ENCODE measurements around the gene PDLIM1. TPM values are rescaled to one million over a fixed set of nuclear protein-coding genes. Genes with fewer than 3 reads are reported as not detected.
A peak's percentile ranks its signal among the peaks of the same experiment; 100 is the strongest.

PDLIM1 gene
- total RNA-seq, 1 experiment from 2014 or later, result 4.4 TPM

GRCh38 chr10:95321554-95322301 lies 30.9 kb upstream of the PDLIM1 start:
- in situ Hi-C loops (cut with HindIII; ENCODE audit: low pct_unique_long_range_greater_than_20kb, low sequenced_read_pairs), result no loop called here
- no peak for DNase-seq (ENCODE audit: low read depth, low spot score)

DNA sequence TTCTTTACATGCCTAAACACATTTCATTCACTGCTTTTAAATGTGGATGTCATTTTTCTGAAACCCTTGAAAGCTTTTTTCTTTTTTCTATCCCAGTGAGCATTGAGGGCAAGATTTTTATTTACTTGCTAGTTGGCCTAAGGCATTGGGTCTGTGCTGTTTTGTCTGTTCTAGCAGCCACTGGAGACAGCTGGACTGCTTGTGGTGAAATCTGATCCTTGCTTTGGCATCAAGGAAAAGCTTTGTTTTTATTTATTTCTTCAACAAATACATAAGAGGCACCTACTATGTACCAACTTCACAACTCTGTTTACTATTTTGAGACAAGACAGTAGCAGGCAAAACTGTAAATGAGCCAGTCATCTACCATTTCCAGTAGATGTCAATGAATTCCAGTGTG lies 28.4 kb upstream of the PDLIM1 start:
- DNase-seq (ENCODE audit: low read depth, low spot score), result peak; percentile 52
- in situ Hi-C loops (cut with HindIII; ENCODE audit: low pct_unique_long_range_greater_than_20kb, low sequenced_read_pairs), result no loop called here

GRCh38 chr10:95315509-95315908 lies 24.7 kb upstream of the PDLIM1 start:
- no peak for DNase-seq (ENCODE audit: low read depth, low spot score)
- in situ Hi-C loops (cut with HindIII; ENCODE audit: low pct_unique_long_range_greater_than_20kb, low sequenced_read_pairs), result no loop called here

GRCh38 chr10:95314192-95314918 lies 23.6 kb upstream of the PDLIM1 start:
- DNase-seq (ENCODE audit: low read depth, low spot score), result no peak
- in situ Hi-C loops (cut with HindIII; ENCODE audit: low pct_unique_long_range_greater_than_20kb, low sequenced_read_pairs), result no loop called here

GRCh38 chr10:95312986-95313495 lies 22.2 kb upstream of the PDLIM1 start:
- DNase-seq (ENCODE audit: low read depth, low spot score), result no peak
- in situ Hi-C loops (cut with HindIII; ENCODE audit: low pct_unique_long_range_greater_than_20kb, low sequenced_read_pairs), result no loop called here

- no peak for DNase-seq (ENCODE audit: low read depth, low spot score)
- in situ Hi-C loops (cut with HindIII; ENCODE audit: low pct_unique_long_range_greater_than_20kb, low sequenced_read_pairs), result no loop called here
These were observed 21.5 kb upstream of the PDLIM1 start for GRCh38 chr10:95312257-95312656.

- no peak for DNase-seq (ENCODE audit: low read depth, low spot score)
- in situ Hi-C loops (cut with HindIII; ENCODE audit: low pct_unique_long_range_greater_than_20kb, low sequenced_read_pairs), result no loop called here
These were observed 19.2 kb upstream of the PDLIM1 start for GRCh38 chr10:95309958-95310357.

DNA sequence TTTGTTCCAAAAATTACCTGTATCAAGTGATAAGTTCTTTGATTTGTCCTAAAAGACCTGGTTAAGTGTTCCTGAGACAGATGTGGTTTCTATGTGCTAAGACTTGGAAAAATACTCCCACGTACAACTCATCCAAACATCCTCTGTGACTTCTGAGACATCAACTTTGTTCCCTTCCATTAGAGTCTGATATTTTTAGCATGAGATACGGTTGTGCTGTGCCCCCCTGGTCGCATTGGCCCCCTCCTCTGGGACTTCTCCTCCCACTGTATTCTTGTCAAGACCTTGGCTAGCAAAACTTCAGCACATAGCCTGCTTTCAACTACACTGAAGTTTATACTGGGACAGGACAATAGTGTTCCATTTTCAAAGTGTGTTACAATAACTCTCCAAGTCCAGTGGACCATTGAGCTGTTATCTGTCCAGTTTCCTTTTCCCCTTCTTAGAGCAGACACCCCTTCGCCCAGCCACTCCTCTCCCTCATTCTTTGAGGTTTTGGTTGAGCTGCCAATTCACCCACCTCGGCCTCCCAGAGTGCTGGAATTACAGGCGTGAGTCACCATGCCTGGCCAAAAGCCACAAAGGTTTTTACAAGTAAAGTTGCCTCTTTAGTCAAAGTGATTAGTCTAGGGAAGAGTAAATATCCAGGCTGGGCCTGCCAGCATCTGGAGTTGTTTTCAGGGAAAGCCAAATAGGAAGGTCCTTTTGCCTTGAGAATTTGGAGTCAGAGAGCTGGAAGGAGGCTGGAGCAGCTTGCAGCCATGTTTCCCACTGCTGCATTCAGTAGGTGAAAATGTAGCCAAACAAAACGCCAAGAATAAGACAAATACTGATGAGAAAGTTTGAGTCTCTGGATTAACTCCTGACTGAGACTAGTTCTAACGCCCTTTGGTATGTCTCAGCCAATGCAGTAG lies 17.8 kb upstream of the PDLIM1 start:
- in situ Hi-C loops (cut with HindIII; ENCODE audit: low pct_unique_long_range_greater_than_20kb, low sequenced_read_pairs), result no loop called here
- peak; percentile 13 for DNase-seq (ENCODE audit: low read depth, low spot score)

DNA sequence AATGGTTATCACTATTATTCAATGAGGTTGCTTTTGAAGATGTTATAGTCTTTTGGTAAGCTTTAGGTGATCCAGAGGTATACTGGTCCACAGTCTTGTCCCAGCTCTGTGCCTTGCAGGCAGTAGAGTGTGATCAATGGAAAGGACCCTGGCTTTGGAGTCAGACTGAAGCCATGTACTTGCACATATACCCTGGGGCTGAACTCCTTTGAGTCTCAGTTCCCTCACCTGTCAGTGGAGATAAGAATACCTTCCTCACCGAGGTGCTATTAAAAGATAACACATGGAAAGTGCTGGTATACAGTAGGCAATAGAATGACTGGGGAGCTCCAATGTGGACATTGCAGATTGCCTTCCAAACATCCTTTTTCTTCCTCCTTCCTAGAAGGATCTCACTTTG lies 16.0 kb upstream of the PDLIM1 start:
- no peak for DNase-seq (ENCODE audit: low read depth, low spot score)

DNA sequence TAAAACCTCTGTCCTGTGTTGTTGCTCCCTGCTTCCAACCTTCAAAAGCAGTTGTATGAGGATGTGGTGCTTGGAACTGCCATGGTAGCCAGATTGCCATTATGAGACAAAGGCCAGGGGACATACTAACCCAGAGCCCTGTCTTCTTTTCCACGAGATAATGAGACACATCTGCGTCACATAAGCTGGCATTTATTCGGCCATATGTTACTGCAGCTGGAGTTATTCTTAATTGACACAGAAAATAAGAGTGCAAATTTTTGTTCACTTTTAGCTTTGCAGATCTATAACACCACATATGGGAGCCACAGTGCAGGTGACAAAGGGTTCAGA lies 15.5 kb upstream of the PDLIM1 start:
- in situ Hi-C loops (cut with HindIII; ENCODE audit: low pct_unique_long_range_greater_than_20kb, low sequenced_read_pairs), result no loop called here
- DNase-seq (ENCODE audit: low read depth, low spot score), result no peak

More for the DNA sequence above, 16.0 kb upstream of the PDLIM1 start:
- in situ Hi-C loops (cut with HindIII; ENCODE audit: low pct_unique_long_range_greater_than_20kb, low sequenced_read_pairs), result no loop called here

- in situ Hi-C loops (cut with HindIII; ENCODE audit: low pct_unique_long_range_greater_than_20kb, low sequenced_read_pairs), result no loop called here
These were observed 15.0 kb upstream of the PDLIM1 start for GRCh38 chr10:95305606-95306317.

DNA sequence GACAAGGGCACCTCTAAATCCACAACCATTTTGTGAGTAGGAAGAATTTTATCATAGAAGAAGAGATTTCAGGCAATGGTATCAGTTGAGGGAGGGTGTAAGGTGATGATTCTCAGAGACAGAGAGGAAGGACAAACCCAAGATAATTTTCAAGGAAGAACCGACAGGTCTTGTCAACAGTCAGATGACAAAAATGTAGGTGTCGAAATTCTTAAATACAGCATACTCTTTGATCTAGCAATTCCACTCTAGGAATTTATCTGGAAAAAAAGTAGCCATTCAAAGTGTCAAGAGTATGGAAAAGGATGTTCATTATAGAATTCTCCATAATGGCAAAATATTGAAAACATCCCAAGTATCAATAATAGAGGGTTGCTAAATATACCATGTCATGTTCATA lies 14.2 kb upstream of the PDLIM1 start:
- in situ Hi-C loops (cut with HindIII; ENCODE audit: low pct_unique_long_range_greater_than_20kb, low sequenced_read_pairs), result no loop called here
- no peak for DNase-seq (ENCODE audit: low read depth, low spot score)

More at GRCh38 chr10:95305606-95306317, 15.0 kb upstream of the PDLIM1 start:
- DNase-seq (ENCODE audit: low read depth, low spot score), result no peak

GRCh38 chr10:95304463-95304862 lies 13.7 kb upstream of the PDLIM1 start:
- in situ Hi-C loops (cut with HindIII; ENCODE audit: low pct_unique_long_range_greater_than_20kb, low sequenced_read_pairs), result no loop called here
- DNase-seq (ENCODE audit: low read depth, low spot score), result no peak

DNA sequence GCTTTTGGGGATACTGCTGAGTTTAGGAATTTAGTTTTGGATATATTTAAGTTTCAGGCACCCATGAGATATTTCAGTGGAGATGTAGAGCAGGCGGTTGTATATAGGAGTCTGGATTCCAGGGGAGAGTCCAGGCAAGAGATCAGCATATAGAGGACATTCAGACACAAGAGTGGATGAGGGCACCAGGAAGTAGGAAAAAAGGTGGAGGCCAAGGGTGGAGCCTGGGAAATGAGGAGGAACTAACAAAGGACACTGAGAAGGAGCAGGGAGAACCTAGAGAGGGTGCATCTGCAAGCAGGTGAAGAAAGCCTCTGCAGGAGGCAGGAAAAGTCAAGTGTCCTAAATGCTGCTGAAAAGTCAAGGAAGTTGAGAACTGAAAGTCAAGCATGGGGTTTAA lies 13.1 kb upstream of the PDLIM1 start:
- no peak for DNase-seq (ENCODE audit: low read depth, low spot score)
- in situ Hi-C loops (cut with HindIII; ENCODE audit: low pct_unique_long_range_greater_than_20kb, low sequenced_read_pairs), result no loop called here

DNA sequence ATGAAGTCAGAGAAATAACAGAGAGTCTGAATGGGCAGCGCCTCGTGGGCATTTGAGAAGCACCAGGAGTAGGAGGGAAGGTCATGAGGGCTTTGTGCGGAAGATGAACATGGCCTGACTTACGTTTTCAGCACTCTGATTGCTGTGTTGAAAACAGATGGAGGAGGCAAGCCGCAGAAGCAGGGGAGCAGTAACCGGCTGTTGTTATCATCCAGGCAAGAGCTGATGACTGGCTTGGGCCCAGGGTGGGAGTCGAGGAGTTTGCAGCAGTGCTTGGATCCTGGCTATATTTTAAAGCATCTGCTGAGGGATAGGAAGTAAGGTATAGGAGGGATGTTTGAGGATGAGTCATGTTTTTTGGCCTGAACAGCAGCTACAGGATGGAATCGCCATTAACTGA lies 12.7 kb upstream of the PDLIM1 start:
- in situ Hi-C loops (cut with HindIII; ENCODE audit: low pct_unique_long_range_greater_than_20kb, low sequenced_read_pairs), result no loop called here
- no peak for DNase-seq (ENCODE audit: low read depth, low spot score)

GRCh38 chr10:95300022-95300539 lies 9.3 kb upstream of the PDLIM1 start:
- in situ Hi-C loops (cut with HindIII; ENCODE audit: low pct_unique_long_range_greater_than_20kb, low sequenced_read_pairs), result no loop called here
- DNase-seq (ENCODE audit: low read depth, low spot score), result no peak

- DNase-seq (ENCODE audit: low read depth, low spot score), result no peak
These were observed 6.6 kb upstream of the PDLIM1 start for GRCh38 chr10:95297402-95297801.

More at GRCh38 chr10:95297402-95297801, 6.6 kb upstream of the PDLIM1 start:
- in situ Hi-C loops (cut with HindIII; ENCODE audit: low pct_unique_long_range_greater_than_20kb, low sequenced_read_pairs), result no loop called here
